ENCODE results near the gene DGKI.

The DGKI gene

GRCh38 chr7:137642472-137642871 is 204.3 kb downstream of the DGKI start:
- DNase-seq = no peak

- no peak for DNase-seq
These were observed 204.7 kb downstream of the DGKI start for GRCh38 chr7:137642031-137642430.

- no peak for DNase-seq
These were observed 210.4 kb downstream of the DGKI start for GRCh38 chr7:137636376-137636775.

- no peak for DNase-seq
These were observed 210.9 kb downstream of the DGKI start for GRCh38 chr7:137635874-137636273.

GRCh38 chr7:137635132-137635531 is 211.6 kb downstream of the DGKI start:
- DNase-seq = no peak

GRCh38 chr7:137634356-137634755 is 212.4 kb downstream of the DGKI start:
- DNase-seq = no peak

- DNase-seq = no peak
These were observed 213.6 kb downstream of the DGKI start for GRCh38 chr7:137633133-137633532.

- no peak for DNase-seq
These were observed 218.6 kb downstream of the DGKI start for GRCh38 chr7:137628216-137628615.

GRCh38 chr7:137626469-137627067 is 220.2 kb downstream of the DGKI start:
- peak; percentile 25 for DNase-seq

- DNase-seq = no peak
These were observed 221.6 kb downstream of the DGKI start for GRCh38 chr7:137625197-137625596.

- DNase-seq = no peak
These were observed 227.6 kb downstream of the DGKI start for GRCh38 chr7:137619181-137619580.

GRCh38 chr7:137618748-137619147 is 228.0 kb downstream of the DGKI start:
- DNase-seq = no peak

- no peak for DNase-seq
These were observed 233.7 kb downstream of the DGKI start for GRCh38 chr7:137613006-137613525.

- DNase-seq = no peak
These were observed 235.2 kb downstream of the DGKI start for GRCh38 chr7:137611606-137612005.

- no peak for DNase-seq
These were observed 237.3 kb downstream of the DGKI start for GRCh38 chr7:137609500-137609899.

- DNase-seq = no peak
These were observed 240.6 kb downstream of the DGKI start for GRCh38 chr7:137606061-137606674.

GRCh38 chr7:137603043-137603442 is 243.7 kb downstream of the DGKI start:
- DNase-seq = no peak

- no peak for DNase-seq
These were observed 245.1 kb downstream of the DGKI start for GRCh38 chr7:137601642-137602041.

GRCh38 chr7:137597856-137598255 is 248.9 kb downstream of the DGKI start:
- no peak for DNase-seq

- no peak for DNase-seq
These were observed 253.6 kb downstream of the DGKI start for GRCh38 chr7:137593115-137593711.

GRCh38 chr7:137592232-137592896 is 254.4 kb downstream of the DGKI start:
- DNase-seq = peak; percentile 20

GRCh38 chr7:137591421-137591837 is 255.3 kb downstream of the DGKI start:
- DNase-seq = no peak

- DNase-seq = no peak
These were observed 255.9 kb downstream of the DGKI start for GRCh38 chr7:137590756-137591305.

Measured in NK-92 treated with Interleukin-12 subunit alpha and Interleukin-12 subunit beta, amount 100 ng/mL, for 24 hours (cell line).